HG03575 (cell line): ENCODE data around the gene HPS1.
"Not testable (repeated sequence)": the region's sequence is repeated elsewhere in the genome, so short reads cannot be mapped to it uniquely, and the experiment has no call there.

ENCODE experiments used
- ATAC-seq: cut with Tn5 transposase; IDR thresholded peaks from one replicate; pipeline ENCODE4 v1.9.1; 2021; ENCODE audit not compliant: unreplicated experiment, insufficient number of reproducible peaks, low FRiP score; ENCODE audit errors: extremely low read depth

The HPS1 gene

DNA sequence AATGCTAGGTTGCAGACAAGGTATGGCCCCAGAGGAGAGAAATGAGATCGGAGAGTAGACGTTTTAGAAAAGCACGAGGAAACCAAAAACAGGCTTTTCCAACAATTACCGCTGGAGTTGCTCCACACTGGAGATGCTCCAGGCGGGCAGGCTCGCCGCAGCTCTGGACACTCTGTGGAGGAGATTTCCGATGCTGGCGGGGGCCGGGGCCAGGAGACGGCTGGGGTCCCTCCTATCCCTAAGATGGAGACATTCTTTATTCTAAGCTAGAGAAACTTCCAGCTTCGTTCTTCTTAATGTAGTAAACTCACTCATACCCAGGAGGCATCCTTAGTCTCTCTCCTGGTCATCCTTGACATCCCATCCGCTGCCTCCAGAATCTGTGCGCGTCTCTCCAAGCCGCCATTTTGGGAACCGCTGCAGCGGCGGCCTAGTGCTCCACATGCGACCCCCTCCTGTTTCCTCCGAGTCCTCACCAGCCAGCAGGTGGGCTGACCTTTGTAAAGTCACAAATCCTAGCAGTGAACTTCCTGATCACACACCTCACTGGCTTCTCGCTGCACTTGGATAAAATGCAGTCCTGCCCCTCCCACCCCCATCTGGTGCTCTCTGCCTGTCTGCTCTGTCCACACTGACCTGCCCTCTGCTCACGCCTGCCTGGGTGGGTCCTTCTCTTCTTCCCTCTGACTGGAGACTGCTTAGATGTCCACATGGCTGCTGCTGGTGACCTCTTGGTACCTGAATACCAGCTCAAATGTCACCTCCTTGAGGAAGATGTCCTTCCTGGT is 43.6 kb downstream of the HPS1 start:
- ATAC-seq = no peak

DNA sequence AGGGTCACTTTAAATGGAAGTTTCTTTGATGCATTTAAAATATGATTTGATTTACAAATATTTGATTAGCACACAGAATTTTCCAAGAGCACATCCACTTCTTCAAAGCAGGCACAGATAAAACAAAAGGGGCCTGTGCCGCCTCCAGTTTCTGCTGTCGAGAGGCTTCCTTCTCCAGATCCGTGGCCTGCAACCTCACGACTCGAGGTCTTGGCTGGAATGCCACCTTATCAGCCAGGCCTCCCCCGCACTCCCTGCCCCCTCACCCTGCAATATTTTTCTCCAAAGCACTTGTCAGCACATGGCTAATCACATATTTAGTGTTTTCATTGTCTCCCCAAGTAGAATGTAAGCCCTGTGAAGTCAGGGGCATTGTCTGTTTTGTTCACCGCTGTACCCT is 44.3 kb downstream of the HPS1 start:
- no peak for ATAC-seq

DNA sequence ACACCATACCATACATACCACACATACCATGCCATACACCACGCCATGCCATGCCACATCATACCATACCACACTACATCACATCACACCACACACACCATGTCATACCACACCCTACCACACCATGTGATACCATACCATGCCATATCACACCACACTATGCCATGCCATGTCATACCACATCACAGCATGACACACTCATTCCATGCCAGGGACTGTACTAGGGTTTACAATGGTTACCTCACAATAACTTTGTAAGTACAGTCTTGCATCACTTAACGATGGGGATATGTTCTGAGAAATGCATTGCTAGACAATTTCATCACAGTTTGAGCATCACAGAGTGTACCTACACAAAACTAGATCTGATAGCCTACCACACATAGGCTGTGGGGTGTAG is 46.3 kb downstream of the HPS1 start:
- ATAC-seq = no peak

DNA sequence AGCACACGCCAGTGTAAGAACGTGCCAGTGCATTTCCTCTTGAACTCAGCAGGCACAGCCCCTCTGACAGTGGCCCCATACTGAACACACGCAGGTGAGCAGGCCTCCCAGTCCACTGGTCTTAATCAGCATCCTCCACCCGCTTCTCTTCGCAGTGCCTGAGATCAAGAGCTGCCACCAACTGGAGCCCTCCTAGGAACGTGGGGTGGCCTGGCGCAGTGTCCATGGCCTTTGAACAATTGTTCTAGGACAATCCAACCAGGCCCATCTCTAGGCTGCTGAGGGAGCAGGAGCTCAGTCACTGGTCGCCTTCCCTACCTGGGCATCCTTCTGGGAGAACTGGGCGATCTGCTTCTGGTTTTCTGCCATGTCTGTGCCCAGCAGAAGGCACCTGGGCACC is 47.0 kb downstream of the HPS1 start:
- ATAC-seq = no peak

DNA sequence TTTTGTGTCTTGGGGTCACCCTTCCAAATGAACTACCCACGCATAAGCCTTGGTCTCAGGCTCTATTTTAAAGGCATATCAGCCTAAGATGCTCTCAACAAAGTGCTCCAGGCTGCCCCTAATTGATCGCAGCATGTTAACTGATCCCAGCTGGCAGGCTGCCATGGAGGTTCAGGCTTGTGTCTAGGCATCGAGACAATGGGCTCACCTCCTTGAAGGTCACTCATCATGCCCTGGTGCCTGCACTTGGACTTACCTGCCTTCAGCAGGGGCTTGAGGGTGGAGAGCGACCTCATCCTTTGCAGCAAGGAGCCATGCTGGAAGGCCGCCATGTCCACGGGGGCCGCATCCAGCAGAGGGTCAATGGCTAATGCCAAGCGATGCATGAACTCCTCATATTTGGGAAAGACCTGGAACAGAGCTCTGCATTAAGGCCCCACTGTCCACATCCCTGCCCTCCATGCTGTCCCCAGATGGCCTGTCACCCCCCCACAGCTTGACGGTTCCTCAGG is 49.6 kb downstream of the HPS1 start:
- ATAC-seq = no peak

DNA sequence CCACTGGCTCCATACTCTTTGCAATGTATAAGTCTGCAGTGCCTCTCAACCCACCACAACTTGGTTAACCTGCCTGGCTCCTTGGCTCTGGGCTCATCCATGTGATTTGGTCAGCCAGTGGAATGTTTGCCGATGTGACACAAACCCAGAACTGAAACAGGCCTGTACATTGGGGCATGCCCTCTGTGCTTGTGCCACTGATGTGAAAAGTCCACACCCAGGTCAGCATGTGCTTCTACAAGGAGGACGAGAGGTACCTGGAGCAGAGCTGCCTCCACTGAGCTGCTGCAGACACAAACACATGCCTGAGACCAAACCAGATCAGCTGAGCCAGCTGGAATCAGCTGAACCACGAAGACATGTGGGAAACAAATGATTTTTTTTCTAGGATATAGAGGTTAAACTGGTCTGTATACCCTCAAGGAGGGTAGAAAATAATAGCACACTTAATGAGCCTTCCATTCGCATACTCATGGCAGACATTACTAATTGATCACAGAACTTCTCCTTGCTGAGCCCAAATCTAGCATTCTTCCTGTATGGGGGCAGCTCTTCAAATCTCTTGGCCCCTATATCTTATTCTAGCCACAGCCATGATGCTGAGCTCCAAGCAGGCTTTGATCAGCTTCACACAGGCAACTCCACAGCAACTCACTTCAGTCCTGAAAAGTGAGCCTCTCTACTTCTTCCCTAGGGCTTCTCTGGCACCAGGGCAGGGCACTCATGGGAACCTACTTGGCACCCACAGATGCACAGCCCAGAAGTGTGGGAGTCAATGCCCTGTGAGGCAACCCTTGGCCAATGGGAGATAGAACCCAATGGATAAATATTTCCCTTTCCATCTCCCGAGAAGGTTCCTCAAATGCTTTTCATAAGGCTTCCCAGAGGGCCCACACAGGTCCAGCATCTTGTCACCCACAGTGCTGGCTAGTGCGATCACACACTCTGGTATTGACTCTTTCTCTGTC is 50.4 kb downstream of the HPS1 start:
- no peak for ATAC-seq

DNA sequence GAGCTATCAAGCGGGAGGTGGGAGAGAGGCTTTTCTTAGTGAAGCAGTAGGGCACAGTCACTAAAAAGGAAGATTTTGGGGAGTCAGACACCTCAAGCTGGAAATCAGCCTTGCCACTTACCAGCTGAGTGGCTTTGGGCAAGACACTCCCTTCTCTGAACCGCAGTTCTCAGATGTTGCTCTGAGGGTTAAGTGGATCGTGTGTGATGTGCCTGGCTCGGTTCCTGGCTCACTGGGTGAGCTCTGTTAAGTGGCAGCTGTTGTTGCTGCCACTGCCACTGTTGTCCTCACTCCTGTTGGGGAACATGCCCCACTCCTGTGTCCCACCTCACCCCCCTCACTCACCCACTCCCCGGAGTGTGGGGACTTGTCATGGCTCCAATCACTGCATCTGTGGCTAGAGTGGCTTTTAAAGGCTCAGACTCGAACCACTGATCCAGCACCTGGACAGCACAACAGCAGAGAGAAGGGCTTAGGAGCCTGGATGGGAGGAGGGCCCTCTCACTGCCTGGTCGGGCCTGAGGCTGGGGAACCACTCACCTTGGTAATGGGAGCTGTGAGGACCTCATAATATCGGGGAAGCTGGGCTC is 51.8 kb downstream of the HPS1 start:
- ATAC-seq = no peak

DNA sequence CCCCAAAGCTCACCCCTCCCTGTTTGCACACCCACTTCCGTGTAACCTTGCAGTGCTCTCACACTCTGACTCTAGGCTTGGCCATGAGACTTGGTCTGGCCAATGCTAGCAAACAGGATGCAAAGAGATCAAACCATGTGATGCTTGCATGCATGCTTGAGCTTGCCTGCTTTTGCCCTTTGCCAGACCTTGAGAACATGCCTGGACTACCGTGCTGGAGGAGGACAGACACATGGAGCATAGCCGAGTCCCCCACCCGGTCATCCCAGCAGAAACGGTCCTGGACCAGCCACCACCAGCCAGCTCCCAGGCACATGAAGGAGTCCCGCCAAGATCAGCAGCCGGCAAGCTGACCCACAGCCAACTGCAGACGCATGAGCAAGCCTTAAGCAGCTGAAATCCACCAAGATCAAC is 55.1 kb downstream of the HPS1 start:
- no peak for ATAC-seq

DNA sequence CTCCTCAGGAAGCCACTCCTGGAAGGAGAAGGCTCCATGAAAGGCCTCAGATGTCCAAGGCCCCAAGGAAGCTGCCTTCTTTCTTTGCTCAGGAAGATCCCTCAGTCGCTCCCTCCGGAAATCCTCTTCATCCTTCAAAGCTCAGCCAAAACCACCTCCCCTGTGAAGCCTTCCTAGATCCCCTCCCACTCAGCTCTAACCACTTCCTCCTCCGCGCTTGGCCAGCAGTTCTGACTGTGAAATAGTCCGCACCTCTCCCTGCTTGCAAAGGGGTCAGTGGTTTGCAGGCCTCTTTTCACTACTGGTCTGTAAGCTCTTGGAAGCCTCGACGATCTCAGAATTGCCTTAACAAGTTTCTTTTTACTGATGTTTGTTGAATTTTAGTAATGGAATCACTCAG is 55.7 kb downstream of the HPS1 start:
- ATAC-seq = no peak

DNA sequence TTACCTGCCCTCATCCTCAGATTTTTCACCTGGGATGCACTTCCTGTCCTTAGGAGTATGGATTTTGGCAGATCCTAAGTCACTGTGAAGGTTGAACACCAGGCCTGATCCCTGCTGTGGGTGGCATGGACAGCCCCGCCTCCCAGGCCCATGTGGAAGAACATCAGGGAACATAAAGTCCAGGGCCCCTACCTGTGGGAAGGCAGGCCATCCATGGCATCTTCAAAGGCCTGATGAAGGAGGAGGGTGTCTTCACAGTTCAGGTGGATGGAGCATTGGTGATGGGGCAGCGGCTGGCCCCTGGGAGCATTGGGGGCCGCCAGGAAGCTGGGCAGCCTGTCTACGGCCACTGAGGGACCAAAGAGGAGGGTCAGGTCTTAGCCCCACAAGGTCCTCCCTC is 56.3 kb downstream of the HPS1 start:
- ATAC-seq = no peak

DNA sequence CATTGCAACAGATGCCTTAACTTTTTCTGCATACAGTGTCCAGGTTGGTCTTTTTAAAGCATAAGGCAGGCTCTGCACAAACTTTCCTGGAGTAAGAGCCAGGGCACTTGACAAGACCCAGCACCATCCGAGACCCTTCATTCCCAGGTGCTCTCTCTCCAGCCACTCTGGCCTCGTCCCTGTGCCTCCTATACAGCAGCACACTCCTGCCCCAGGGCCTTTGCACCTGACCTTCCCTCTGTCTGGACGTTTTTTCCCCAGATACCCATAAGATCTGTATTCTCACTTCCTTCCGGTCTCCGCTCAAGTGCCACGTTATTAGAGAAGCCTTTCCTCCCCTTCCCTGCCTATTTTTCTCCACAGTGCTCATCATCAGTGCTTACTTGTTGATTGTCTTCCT is 57.3 kb downstream of the HPS1 start:
- no peak for ATAC-seq

DNA sequence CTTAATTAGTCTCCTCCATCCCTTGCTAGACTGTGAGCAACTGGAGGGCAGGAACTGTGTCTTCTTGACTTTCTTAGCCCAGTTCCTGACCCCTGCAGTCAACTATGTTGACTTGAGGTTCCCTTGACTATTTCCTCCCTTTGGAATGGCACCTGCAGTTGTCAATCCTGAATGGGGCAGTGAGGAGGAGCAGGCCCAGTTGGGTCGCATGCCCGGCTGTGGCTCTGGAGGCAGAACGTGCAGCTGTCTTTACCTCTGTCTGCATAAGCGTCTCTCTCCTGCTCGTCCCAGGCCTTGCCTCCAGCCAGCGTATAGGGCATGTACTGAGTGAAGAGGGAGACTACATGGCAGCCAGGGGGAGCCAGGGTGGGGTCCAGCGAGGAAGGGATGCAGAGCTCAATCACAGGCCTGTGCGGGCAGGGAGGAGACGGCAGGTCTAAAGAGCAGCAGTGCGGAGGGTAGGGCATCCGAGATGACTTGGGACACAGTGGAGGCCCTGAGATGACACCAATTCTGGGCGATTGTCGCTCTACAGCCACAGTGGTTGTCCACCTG is 58.6 kb downstream of the HPS1 start:
- no peak for ATAC-seq

DNA sequence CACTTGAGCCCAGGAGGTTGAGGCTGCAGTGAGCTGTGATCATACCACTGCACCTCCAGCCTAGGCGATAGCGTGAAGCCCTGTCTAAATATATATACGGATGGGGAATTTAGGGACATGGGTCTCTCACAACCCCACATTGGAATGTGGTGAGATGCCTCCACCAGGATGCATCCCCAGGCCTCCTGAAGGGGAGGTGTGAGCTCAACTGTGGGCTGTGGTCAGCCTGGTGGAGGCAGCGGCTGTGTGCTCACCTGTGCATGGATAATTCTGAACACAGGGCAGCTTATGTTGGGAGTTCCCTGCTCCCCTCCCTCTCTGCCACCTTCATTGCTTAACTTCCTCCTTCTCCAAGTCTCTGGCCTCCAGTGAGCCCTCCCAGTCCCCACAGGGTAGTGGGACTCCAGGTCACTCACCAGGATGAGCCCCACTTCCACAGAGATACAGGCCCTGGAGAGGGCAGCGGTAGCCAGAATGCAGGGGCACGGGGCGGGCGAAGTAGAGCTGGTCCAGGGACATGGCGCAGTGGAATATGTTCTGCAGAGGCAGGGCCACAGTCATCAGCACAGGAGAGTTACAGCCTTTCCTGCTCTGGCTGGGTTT is 62.1 kb downstream of the HPS1 start:
- no peak for ATAC-seq

DNA sequence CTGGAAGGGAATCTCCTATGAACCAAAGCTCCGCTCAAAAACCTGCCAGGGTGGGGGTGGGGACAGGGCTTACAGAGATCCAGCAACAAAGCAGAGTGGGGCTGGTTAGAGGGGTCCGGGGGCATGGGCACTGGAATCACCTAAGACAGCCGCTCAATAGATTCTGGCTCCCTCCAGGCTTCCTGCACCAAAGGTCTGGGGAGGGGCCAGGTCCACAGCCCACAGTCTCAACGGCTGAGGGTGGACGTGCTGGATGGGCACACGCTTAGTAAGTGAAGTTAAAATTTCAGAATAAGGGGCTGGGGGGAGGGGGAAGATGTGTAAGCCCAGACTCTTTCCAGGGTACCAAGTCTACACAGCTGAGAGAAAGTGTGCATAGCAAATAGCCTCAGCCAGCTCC is 62.9 kb downstream of the HPS1 start:
- no peak for ATAC-seq

DNA sequence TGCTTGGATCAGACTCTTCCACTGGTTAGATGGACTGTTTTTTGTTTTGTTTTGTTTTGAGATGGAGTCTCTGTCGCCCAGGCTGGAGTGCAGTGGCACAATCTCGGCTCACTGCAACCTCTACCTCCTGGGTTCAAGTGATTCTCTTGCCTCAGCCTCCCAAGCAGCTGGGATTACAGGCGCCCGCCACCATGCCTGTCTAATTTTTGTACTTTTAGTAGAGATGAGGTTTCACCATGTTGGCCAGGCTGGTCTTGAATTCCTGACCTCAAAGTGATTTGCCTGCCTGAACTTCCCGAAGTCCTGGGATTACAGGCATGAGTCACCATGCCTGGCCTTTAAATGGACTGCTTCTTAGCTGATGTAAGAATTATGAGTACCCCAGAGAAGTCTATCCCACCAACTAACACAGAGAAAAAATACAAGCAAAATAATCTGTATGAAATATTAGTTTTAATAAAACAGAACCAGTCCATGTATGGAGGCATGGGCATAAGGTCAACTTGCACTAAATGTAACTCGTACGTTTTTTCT is 63.5 kb downstream of the HPS1 start:
- ATAC-seq = not testable (repeated sequence)

DNA sequence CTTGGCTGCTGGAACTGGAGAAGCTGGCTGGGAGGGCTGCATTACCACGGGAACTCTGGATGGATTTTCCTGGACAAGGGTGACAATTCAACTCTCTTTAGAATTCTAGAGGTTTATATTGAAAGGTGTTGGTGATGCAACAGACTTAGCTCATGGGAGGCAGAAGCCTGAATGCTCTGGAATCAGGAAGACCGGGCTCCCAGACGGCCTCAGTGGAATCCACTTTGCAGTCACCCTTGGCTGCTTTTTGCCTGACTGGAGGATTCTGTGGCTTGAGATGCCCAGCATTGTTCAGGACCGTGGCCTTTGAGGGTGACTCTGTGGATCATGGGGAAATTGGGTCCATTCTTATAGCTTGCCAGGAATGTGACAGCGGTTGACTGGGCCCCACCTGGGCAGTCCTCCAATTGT is 64.0 kb downstream of the HPS1 start:
- ATAC-seq = no peak

DNA sequence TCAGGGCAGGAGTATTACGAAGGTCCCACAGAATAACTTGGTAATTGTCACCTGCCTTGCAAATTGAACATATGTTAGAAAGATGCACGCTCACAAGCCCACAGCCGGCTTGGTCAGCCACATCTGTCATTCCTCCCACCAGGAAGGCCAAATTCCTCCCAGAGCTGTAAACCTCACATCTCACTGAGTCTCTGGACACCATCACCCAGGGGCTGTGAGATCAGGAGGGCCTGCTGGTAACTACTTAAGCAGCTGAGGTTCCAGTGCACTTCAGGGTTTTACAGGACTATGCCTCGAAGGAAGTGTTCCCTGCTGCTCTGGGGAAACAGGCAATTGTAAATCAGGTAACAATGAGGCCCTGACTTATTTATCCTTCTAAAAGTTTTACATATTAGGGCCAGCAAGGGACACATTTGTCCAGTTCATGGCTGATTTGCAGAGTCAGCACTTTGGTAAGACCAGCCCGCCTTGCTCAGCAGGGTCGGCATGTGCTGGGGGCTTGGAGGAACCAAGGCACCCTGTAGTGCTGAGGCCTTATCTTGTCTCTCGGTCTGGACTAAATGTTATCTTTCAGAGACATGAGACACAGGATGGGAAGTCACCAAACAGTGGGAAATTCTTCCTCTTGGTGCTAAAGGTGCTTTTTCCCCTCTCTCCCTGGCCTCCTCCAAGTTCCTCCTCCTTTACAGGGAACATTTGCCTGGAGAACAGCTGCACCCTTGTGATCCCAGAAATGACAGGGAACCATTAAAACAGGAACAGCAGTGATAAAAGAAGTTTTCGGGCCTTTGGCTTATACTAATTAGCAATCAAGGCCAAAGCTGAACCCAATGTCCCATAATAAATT is 66.0 kb downstream of the HPS1 start:
- no peak for ATAC-seq

DNA sequence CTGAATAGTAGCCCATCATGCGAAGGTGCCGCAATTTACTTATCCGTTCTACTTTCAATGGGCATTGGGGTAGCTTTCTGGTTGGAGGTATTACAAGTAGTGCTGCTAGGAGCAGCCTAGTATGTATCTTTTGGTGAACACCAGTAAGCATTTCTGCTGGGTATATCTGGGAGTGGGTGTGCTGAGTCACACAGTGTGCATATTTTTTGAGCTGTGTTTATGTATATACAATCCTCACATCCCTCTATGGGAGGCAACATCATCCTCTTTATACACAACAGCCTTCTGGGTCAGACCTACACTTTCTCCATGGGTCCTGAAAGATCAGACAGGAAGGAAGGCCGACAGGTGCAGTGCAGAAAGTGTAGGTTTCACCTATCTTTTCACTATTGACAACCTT is 68.0 kb downstream of the HPS1 start:
- no peak for ATAC-seq
